ENCODE measurements around the gene SMIM1. TPM values are rescaled to one million over a fixed set of nuclear protein-coding genes. Genes with fewer than 3 reads are reported as not detected.

Gene SMIM1
- total RNA-seq, 1 donor = 0.73 TPM

DNA sequence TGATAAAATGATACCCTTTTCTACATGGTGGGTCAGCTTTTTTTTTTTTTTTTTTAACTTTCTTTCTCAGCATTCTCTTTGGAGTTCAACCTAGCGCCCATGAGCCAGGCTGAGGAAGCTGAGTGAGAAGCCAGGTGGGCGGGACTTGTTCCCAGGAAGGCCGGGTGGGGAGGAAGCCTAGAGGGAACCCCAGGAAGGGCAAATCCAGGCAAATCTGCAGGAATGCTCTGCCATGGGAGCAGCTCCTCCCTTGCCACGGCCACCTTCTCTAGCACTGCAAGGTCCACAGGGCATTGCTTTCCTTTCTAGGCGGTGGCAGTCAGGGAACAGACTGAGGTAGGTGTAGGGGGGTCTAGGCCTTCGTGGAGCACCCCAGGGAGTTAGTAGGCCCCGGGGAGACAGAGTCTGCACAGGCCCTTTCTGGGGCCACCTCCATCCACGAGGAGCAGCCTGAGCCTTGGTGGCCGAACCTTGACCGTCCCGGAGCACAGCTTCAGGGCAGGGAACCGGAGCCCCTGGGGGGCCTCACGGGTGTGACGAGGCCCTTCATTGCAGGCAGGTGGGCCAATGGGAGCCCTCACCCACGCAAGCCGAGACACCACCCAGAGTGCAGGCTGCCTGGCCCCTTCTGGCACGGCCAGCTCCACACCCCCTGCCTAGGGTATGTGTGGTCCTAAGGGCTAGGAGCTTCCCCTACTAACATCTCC, 38.5 kb upstream of the SMIM1 start:
- no peaks in the 10 kb centered on the region for H3K27me3 ChIP-seq (ENCODE audit: insufficient read depth, low read length)
- no peaks in the 10 kb centered on the region for H3K4me1 ChIP-seq (ENCODE audit: insufficient read depth, low read length)
- H3K4me3 ChIP-seq (ENCODE audit: low read length) = no peak overlapping the region

DNA sequence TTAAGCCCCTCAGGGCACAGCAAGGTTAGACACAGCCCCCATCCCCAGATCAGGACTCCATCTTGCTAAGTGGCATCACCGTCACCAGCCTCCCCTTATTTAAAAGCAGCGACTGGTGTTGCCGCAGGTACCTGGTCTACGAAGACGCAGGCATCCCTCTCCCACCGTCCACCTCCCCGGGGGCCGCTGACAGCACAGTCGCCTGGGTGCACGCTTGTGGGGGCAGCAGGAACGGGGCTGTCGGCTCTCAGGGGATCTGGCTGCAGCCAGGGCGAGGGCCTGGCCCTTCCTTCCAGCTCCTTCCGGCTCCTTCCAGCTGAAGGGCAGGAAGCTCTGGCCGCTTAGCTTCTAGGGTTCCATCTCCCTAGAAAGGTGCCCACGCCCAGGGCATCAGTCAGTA, 37.9 kb upstream of the SMIM1 start:
- H3K4me1 ChIP-seq (ENCODE audit: insufficient read depth, low read length) = no peaks in the 10 kb centered on the region
- no peaks in the 10 kb centered on the region for H3K9me3 ChIP-seq (ENCODE audit: low read depth, low read length)
- H3K27me3 ChIP-seq (ENCODE audit: insufficient read depth, low read length) = no peaks in the 10 kb centered on the region
- H3K4me3 ChIP-seq (ENCODE audit: low read length) = no peak overlapping the region

More for the DNA sequence above, 38.5 kb upstream of the SMIM1 start:
- no peaks in the 10 kb centered on the region for H3K9me3 ChIP-seq (ENCODE audit: low read depth, low read length)

DNA sequence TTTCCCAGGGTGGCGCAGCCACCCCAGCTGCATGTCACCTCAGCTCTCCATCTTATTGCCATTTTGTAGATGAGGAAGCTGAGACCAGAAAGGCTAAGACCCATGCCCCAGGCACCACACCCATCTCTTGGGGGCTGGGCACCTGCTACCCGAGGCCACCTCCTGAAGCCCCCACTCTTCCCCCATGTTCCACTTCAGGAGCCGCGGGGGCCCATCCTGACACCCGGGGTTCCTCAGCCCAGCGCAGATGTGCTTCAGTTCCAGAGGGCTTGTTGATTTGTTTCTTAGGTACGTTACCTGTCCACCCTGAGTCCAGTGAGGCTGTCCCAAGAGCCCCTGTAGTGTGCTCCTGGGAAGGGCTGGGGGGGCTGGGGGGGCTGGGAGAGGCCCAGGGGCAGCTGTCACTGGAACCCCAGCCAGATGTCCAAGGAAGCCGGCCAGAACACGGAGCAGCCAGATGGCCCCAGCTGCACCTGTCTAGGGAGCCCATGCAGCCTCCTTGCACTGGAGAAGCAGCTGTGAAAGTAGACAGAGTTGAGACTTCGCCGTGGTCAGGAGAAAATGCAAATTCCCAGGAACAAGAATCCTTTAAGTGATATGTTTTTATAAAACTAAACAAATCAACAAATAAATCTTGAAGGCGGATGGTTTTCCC, 37.4 kb upstream of the SMIM1 start:
- Histone ChIP-seq H3K4me3 (ENCODE audit: low read length) (no peak overlapping the region), H3K4me1 (ENCODE audit: insufficient read depth, low read length) (no peaks in the 10 kb centered on the region), H3K27me3 (ENCODE audit: insufficient read depth, low read length) (no peaks in the 10 kb centered on the region)

DNA sequence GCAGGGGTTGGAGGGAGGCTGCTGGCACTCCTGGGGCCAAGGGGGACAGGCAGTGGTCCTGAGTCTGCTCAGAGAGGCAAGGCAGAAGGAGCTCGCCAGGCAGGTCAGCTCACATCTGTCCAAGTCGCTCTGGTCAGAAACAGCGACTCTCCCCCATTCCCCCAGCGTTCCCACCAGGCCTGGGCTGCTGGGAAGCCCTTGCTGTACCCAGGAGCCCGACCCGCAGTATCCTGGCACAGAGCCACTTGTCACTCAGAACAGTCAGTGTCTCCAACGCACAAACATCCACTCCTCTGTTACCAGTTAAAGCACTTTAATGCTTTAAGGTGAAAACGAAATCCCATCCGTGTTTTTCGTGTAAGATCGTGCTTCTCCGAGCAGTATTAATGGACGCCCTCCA, 36.9 kb upstream of the SMIM1 start:
- Histone ChIP-seq H3K4me3 (ENCODE audit: low read length) (no peak overlapping the region), H3K27me3 (ENCODE audit: insufficient read depth, low read length) (no peaks in the 10 kb centered on the region), H3K4me1 (ENCODE audit: insufficient read depth, low read length) (no peaks in the 10 kb centered on the region), H3K9me3 (ENCODE audit: low read depth, low read length) (no peaks in the 10 kb centered on the region)

More for the DNA sequence above, 37.4 kb upstream of the SMIM1 start:
- no peaks in the 10 kb centered on the region for H3K9me3 ChIP-seq (ENCODE audit: low read depth, low read length)

DNA sequence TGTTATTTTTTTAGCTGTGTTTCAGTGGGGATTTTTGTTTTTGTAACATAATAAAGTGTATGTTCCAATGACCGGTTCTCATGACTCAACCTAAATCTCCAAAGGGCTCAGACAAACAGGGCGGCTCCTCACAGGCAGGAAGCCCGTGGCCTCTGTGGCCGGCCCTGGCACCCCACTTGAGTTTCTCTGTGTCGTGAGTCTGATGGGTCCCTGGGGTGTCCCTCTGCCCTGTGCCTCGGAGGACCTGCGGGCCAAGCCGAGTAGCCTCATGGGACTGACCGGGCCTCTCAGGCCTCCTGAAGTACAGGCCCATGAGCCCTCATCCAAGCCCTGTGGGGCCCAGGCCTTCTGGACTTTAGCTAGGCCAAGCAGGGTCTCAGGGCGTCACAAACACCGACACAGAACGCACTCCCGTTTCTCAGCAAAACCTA, 36.4 kb upstream of the SMIM1 start:
- no peaks in the 10 kb centered on the region for H3K27me3 ChIP-seq (ENCODE audit: insufficient read depth, low read length)
- no peak overlapping the region for H3K4me3 ChIP-seq (ENCODE audit: low read length)
- H3K4me1 ChIP-seq (ENCODE audit: insufficient read depth, low read length) = no peaks in the 10 kb centered on the region
- H3K9me3 ChIP-seq (ENCODE audit: low read depth, low read length) = no peaks in the 10 kb centered on the region

DNA sequence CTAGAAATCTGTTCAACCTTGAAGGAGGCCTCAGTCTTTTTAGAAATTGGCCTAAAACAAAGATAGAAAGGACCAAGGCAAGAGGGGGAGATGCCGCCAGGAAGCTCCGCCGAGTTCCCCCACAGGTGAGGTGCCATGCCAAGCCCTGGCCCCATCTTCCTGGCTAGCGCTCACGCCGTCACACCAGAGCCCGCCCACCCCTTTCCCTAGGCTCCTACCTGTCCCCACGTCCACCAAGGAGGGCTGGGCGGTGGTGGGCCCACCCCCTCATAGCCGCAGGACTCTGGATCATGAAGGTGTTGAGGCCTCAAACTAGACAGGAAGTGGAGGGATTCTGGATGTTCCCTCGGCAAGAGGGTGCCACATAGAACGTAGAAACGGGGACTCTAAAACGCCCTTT, 35.8 kb upstream of the SMIM1 start:
- Histone ChIP-seq H3K27me3 (ENCODE audit: insufficient read depth, low read length) (no peaks in the 10 kb centered on the region), H3K4me3 (ENCODE audit: low read length) (no peak overlapping the region), H3K9me3 (ENCODE audit: low read depth, low read length) (no peaks in the 10 kb centered on the region), H3K4me1 (ENCODE audit: insufficient read depth, low read length) (no peaks in the 10 kb centered on the region)

DNA sequence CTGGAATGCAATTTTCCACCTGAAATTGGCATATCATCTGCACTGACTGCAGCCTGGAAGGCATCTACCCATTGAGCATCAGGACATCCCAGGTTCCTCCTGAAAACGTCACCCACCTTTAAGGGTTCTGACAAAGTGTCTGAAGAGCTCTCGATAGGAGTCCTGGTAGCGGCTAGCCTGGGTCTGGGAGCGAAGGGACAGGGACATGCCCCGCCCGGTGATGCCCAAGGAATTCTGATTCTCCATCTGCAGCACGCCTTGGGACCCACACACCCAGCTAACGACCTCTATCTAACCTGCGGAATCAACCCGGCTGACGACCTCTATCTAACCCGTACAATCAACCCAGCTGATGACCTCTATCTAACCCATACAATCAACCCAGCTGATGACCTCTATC, 33.6 kb upstream of the SMIM1 start:
- Histone ChIP-seq H3K9me3 (ENCODE audit: low read depth, low read length) (no peaks in the 10 kb centered on the region), H3K4me3 (ENCODE audit: low read length) (no peak overlapping the region), H3K27me3 (ENCODE audit: insufficient read depth, low read length) (no peaks in the 10 kb centered on the region), H3K4me1 (ENCODE audit: insufficient read depth, low read length) (no peaks in the 10 kb centered on the region)

DNA sequence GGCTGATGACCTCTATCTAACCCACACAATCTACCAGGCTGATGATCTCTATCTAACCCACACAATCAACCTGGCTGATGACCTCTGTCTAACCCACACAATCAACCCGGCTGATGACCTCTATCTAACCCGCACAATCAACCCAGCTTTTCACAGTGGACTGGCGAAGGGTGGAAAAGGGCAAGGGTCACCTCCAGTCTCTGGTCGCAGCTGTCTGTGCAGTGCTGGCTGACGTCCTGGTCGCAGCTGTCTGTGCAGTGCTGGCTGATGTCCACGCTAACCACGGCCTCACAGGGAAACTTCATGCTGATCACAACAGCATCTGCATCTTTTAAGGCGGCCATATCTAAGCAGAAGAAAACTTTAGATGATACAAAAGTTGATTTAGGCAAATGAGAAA, 32.5 kb upstream of the SMIM1 start:
- H3K4me3 ChIP-seq (ENCODE audit: low read length) = no peak overlapping the region
- H3K4me1 ChIP-seq (ENCODE audit: insufficient read depth, low read length) = no peaks in the 10 kb centered on the region
- no peaks in the 10 kb centered on the region for H3K27me3 ChIP-seq (ENCODE audit: insufficient read depth, low read length)

DNA sequence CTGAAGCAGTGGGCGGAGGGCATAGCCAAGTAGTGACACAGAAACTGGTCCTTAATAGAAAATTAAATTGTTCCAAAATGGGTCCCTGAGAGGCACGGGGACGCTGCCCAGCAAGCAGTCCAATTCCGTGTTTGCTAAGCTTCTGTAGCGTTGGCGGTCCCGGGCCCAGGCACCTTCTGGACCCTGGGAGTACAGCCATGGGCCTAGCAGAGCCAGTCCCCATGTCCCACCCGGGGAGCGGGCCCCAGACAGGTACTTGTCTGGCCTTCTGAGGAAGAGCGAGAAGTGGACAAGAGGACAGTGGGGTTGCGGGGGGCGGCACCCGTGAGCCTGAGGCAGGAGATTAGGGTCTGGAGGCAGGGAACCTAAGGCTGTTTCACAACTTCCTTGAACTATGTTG, 31.8 kb upstream of the SMIM1 start:
- no peaks in the 10 kb centered on the region for H3K9me3 ChIP-seq (ENCODE audit: low read depth, low read length)
- no peak overlapping the region for H3K4me3 ChIP-seq (ENCODE audit: low read length)
- no peaks in the 10 kb centered on the region for H3K4me1 ChIP-seq (ENCODE audit: insufficient read depth, low read length)
- no peaks in the 10 kb centered on the region for H3K27me3 ChIP-seq (ENCODE audit: insufficient read depth, low read length)

More for the DNA sequence above, 32.5 kb upstream of the SMIM1 start:
- no peaks in the 10 kb centered on the region for H3K9me3 ChIP-seq (ENCODE audit: low read depth, low read length)

DNA sequence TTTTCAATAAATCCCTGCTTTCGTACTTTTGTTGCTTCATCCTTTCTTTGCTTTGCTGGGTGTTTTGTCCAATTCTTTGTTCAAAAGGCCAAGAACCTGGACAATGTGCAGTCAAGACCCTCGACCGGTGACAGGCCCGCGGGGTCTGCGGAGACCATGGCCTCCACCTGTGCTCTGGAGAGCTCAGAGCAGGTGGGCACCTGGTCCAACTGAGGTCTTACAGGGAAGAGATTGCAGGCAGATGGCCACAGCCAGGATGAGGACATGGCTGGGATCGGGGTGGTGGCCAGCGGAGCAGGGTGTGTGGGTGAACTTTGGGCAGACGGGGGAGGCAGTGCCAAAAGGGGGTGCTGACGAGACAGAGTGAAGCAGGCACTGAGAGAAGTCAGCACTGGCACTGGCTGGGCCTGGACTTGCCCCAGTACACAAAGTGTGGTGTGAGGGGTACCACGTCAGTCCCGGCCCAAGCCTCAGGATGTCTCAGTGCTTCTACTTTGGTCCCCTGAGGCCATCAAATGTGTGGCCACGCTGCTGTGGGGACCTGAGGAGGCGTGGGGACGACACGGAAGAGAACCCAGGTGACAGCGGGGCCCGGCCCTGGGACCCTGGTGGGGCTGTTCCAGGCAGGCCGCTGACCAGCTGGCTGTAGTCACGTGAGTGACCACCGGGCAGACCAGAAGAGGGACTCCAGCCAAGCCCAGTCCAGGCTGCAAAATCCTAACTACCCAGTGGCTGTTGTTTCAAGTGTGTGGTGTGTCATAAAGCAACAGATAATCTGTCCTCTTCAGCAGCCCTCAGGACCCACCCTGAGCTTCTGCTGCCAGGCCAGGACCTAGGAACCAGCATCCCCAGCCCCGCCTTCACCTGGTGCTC, 30.7 kb upstream of the SMIM1 start:
- no peaks in the 10 kb centered on the region for H3K27me3 ChIP-seq (ENCODE audit: insufficient read depth, low read length)
- peaks cover 5% of the 10 kb centered on the region for H3K4me1 ChIP-seq (ENCODE audit: insufficient read depth, low read length)
- no peak overlapping the region for H3K4me3 ChIP-seq (ENCODE audit: low read length)
- no peaks in the 10 kb centered on the region for H3K9me3 ChIP-seq (ENCODE audit: low read depth, low read length)

DNA sequence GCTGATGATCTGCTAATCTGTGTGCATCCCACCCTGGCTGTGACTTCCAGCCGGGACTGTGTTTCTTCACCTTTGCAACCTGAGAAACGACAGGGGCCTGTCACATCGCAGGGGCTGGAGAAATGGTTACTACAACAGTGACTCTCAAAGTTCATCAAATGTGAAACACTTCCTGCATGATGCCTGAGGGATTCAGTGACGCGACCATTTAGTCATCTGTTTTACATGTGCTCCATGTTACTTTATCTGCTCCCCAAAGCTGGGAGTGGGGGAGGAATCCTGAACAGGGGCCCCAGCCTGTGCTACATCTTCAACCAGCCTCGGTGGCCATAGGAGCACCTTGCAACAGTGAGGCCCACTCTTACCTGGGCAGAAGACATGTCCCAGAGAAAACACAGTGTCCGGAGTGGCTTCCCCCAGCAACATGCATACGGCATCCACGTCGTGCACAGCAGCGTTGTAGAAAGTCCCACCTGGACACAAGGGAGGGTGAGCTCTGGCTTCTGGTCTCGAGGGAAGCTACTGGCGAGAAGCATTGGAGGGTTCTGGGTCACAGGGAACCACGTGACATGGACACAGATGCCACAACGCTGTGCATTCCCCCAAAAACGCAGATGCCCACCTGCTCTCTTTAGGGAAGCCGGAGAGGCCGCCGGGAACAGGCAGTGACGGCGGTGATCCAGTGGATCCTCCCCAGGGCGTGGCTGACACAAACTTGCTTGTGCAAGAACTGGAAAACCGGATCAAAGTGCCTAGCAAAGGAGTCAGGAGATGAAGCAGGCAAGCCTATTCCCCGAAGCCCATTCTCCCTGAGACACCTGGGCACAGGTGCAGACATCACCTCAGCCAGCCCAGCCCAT, 29.9 kb upstream of the SMIM1 start:
- Histone ChIP-seq H3K4me3 (ENCODE audit: low read length) (no peak overlapping the region), H3K4me1 (ENCODE audit: insufficient read depth, low read length) (peaks cover 9% of the 10 kb centered on the region), H3K27me3 (ENCODE audit: insufficient read depth, low read length) (no peaks in the 10 kb centered on the region), H3K9me3 (ENCODE audit: low read depth, low read length) (no peaks in the 10 kb centered on the region)

DNA sequence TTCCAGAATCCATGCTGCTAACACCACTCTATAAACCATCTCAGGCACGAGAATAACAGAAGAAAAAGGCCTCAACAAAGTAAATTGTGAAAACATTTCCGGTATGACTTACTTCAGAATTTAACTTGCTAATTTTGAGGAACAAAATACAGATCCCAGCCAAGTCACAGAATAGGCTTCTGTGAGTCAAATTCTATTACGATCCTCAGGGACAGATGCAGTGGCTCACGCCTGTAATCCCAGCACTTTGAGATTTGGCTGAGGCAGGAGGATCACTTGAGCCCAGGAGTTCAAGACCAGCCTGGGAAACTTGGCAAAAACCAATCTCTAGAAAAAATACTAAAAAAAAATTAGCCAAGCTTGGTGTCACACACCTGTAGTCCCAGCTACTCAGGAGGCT, 29.1 kb upstream of the SMIM1 start:
- no peaks in the 10 kb centered on the region for H3K27me3 ChIP-seq (ENCODE audit: insufficient read depth, low read length)
- H3K4me1 ChIP-seq (ENCODE audit: insufficient read depth, low read length) = peaks cover 14% of the 10 kb centered on the region
- H3K4me3 ChIP-seq (ENCODE audit: low read length) = no peak overlapping the region
- H3K9me3 ChIP-seq (ENCODE audit: low read depth, low read length) = no peaks in the 10 kb centered on the region

DNA sequence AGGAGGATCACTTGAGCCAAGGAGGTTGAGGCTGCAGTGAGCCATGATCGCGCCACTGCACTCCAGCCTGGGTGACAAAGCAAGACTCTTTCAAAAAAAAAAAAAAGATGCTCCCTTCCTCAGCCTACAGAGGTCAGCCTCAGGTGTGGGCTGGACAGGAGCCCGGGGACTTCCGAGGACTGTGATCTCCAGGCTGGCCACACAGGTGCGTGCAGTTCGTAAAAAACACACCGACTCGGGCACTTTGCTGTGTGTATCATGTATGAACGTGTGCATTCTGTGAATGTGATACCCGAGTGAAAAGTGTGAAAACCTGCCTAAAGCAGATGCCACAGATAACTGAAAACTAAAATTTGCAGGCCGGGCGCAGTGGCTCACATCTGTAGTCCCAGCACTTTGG, 28.7 kb upstream of the SMIM1 start:
- no peaks in the 10 kb centered on the region for H3K27me3 ChIP-seq (ENCODE audit: insufficient read depth, low read length)
- peaks cover 14% of the 10 kb centered on the region for H3K4me1 ChIP-seq (ENCODE audit: insufficient read depth, low read length)
- no peak overlapping the region for H3K4me3 ChIP-seq (ENCODE audit: low read length)
- H3K9me3 ChIP-seq (ENCODE audit: low read depth, low read length) = no peaks in the 10 kb centered on the region

DNA sequence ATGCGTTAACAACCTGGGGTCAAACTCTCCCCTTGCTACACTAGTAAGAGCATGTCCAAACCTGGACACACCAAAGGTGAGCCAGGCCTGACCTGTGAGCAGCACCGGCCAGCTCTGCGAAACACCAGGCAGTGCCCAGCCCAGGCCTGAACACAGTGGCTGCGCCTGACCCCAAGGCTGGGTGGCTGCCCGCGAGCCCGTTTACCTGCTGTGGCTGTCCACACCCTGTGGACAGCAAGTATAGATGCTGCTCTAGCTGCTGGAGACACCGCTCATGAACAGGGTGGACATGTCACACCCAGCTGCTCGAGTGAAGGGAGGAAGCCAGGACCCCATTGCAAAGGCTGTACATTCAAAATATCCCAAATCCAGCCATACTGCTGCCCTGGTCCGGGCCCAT, 27.9 kb upstream of the SMIM1 start:
- peaks cover 14% of the 10 kb centered on the region for H3K4me1 ChIP-seq (ENCODE audit: insufficient read depth, low read length)
- no peaks in the 10 kb centered on the region for H3K27me3 ChIP-seq (ENCODE audit: insufficient read depth, low read length)
- no peaks in the 10 kb centered on the region for H3K9me3 ChIP-seq (ENCODE audit: low read depth, low read length)
- H3K4me3 ChIP-seq (ENCODE audit: low read length) = no peak overlapping the region

Data from mononuclear cell (primary cell).